ENCODE measurements around the gene SRP68.
"Not testable (repeated sequence)": the region's sequence is repeated elsewhere in the genome, so short reads cannot be mapped to it uniquely, and the experiment has no call there.

Gene SRP68

GRCh38 chr17:76044475-76045007 is 27.8 kb downstream of the SRP68 start:
- not testable (repeated sequence) for DNase-seq

- DNase-seq: not testable (repeated sequence)
Measured at GRCh38 chr17:76042868-76043267, 29.4 kb downstream of the SRP68 start.

GRCh38 chr17:76040376-76040775 is 31.9 kb downstream of the SRP68 start:
- DNase-seq: no peak

- DNase-seq: no peak
Measured at GRCh38 chr17:76039121-76039520, 33.2 kb downstream of the SRP68 start.

- no peak for DNase-seq
Measured at GRCh38 chr17:76038050-76038449, 34.3 kb downstream of the SRP68 start.

- DNase-seq: no peak
Measured at GRCh38 chr17:76036497-76037261, 35.6 kb downstream of the SRP68 start.

GRCh38 chr17:76034428-76035350 is 37.6 kb downstream of the SRP68 start:
- no peak for DNase-seq

- no peak for DNase-seq
Measured at GRCh38 chr17:76033139-76033538, 39.2 kb downstream of the SRP68 start.

GRCh38 chr17:76032780-76033108 is 39.6 kb downstream of the SRP68 start:
- DNase-seq: no peak

GRCh38 chr17:76032073-76032779 is 40.1 kb downstream of the SRP68 start:
- no peak for DNase-seq

GRCh38 chr17:76027159-76027839 is 45.0 kb downstream of the SRP68 start, which contains the start of gene EVPL:
Gene EVPL (minus strand): TSS chr17:76027306. CDS start chr17:76027198, 108 bp downstream.
- DNase-seq: no peak

- DNase-seq: no peak
Measured at GRCh38 chr17:76026714-76027158, 45.6 kb downstream of the SRP68 start.

- no peak for DNase-seq
Measured at GRCh38 chr17:76025294-76025693, 47.0 kb downstream of the SRP68 start.

GRCh38 chr17:76024353-76024752 is 48.0 kb downstream of the SRP68 start:
- no peak for DNase-seq

- DNase-seq: no peak
Measured at GRCh38 chr17:76023900-76024237, 48.4 kb downstream of the SRP68 start.

- no peak for DNase-seq
Measured at GRCh38 chr17:76022973-76023899, 49.1 kb downstream of the SRP68 start.

- DNase-seq: no peak
Measured at GRCh38 chr17:76022285-76022684, 50.0 kb downstream of the SRP68 start.

- no peak for DNase-seq
Measured at GRCh38 chr17:76019833-76020467, 52.4 kb downstream of the SRP68 start.

GRCh38 chr17:76018801-76019200 is 53.5 kb downstream of the SRP68 start:
- no peak for DNase-seq

- no peak for DNase-seq
Measured at GRCh38 chr17:76018340-76018680, 54.0 kb downstream of the SRP68 start.
